Vagina (tissue), 2 donors: Measurements from ENCODE around the gene SNAP47.

Experiments used
- CTCF ChIP-seq, 3 experiments: fragments of 450-650 bp in 2 of 3; fragments of 200-600 bp in 1 of 3; sonication (generic) in 1 of 3; IDR thresholded peaks; one replicate each; pipeline ENCODE4 v1.5.1; 2017 to 2019; ENCODE audit warnings: antibody characterized with exemption in 3 of 3, mild to moderate bottlenecking in 2 of 3, moderate library complexity in 2 of 3
- POLR2A ChIP-seq, 2 donors: fragments of 450-650 bp; IDR thresholded peaks; one replicate each; pipeline ENCODE4 v1.6.1; 2017; ENCODE audit warnings: antibody characterized with exemption in 2 of 2, mild to moderate bottlenecking in 2 of 2, moderate library complexity in 2 of 2
- POLR2AphosphoS5 ChIP-seq, 2 donors: sonication (generic); formaldehyde crosslinking; IDR thresholded peaks; one replicate each; pipeline ENCODE4 v1.9.0; 2017; ENCODE audit warnings: antibody characterized with exemption in 2 of 2, mild to moderate bottlenecking in 2 of 2, low read depth in 1 of 2; ENCODE audit not compliant: insufficient read depth in 1 of 2

GRCh38 chr1:227770812-227771211 is 35.6 kb downstream of the SNAP47 start:
- TF ChIP-seq POLR2A (IDR thresholded peaks at IDR 0.05) (no peak), CTCF (IDR thresholded peaks at IDR 0.05) (no peak), POLR2AphosphoS5 (IDR thresholded peaks at IDR 0.05; ENCODE audit: insufficient read depth in 1 of 2, low read depth in 1 of 2) (no peak)
